PC-9 (cell line): ENCODE results near the gene NUFIP2. TPM values are rescaled to one million over a fixed set of nuclear protein-coding genes. Genes with fewer than 3 reads are reported as not detected.
"Not testable (repeated sequence)": the region's sequence is repeated elsewhere in the genome, so short reads cannot be mapped to it uniquely, and the experiment has no call there.

Source experiments
- BruUV-seq: library from RNA; stranded (reverse); fragments of 400-500 nt; replicated peaks from 2 replicates; lab custom pipeline; 2021; lab: Mats Ljungman, UMichigan
- CTCF ChIA-PET: fragments of 300-600 bp; sonication (Branson Sonifier 250); formaldehyde crosslinking; loops from one replicate; lab custom pipeline; 2022; ENCODE audit warnings: antibody characterized with exemption; lab: Charles Lee
- POLR2A ChIA-PET: fragments of 300-600 bp; sonication (Branson Sonifier 250); formaldehyde crosslinking; loops from one replicate; lab custom pipeline; 2022; ENCODE audit warnings: antibody characterized with exemption; ENCODE audit not compliant: unreplicated experiment; lab: Charles Lee
- DNase-seq, 2 experiments: peaks; one replicate each; pipeline versions ENCODE4 v3.0.0 to v3.0.0-alpha.2; 2015 to 2022; ENCODE audit warnings: mixed read lengths in 1 of 2
- H2AFZ ChIP-seq: fragments of 200-600 bp; sonication (generic); 2 replicates; pipeline ENCODE4 v1.8.1; 2017; ENCODE audit warnings: antibody characterized with exemption
- H3F3A ChIP-seq: fragments of 200-600 bp; sonication (generic); 2 replicates; pipeline ENCODE4 v1.8.1; 2017; ENCODE audit warnings: antibody characterized with exemption, mild to moderate bottlenecking, low read depth; ENCODE audit not compliant: insufficient read depth
- H3K27ac ChIP-seq: fragments of 200-600 bp; sonication (generic); 2 replicates; pipeline ENCODE4 v1.6.1; 2016; ENCODE audit warnings: mixed run types
- H3K27me3 ChIP-seq: fragments of 200-600 bp; sonication (generic); 2 replicates; pipeline ENCODE4 v1.6.1; 2016; ENCODE audit warnings: low read depth, mixed run types; ENCODE audit not compliant: insufficient read depth
- H3K36me3 ChIP-seq: fragments of 200-600 bp; sonication (generic); 2 replicates; pipeline ENCODE4 v1.6.1; 2016; ENCODE audit warnings: low read depth, mixed run types
- H3K4me1 ChIP-seq: fragments of 200-600 bp; sonication (generic); replicated peaks from 2 replicates; pipeline ENCODE4 v1.6.1; 2016; ENCODE audit warnings: mixed run types; ENCODE audit not compliant: insufficient read depth
- H3K4me2 ChIP-seq: fragments of 200-600 bp; sonication (generic); 2 replicates; pipeline ENCODE4 v1.6.1; 2017; ENCODE audit warnings: mixed run types
- H3K4me3 ChIP-seq: fragments of 200-600 bp; sonication (generic); 2 replicates; pipeline ENCODE4 v1.6.1; 2016; ENCODE audit warnings: mixed run types
- H3K79me2 ChIP-seq: fragments of 200-600 bp; sonication (generic); 2 replicates; pipeline ENCODE4 v1.6.1; 2017; ENCODE audit warnings: low read depth, mixed run types
- H3K9me2 ChIP-seq: fragments of 200-600 bp; sonication (generic); 2 replicates; pipeline ENCODE4 v1.8.1; 2017; ENCODE audit warnings: mild to moderate bottlenecking; ENCODE audit not compliant: insufficient read depth
- H3K9me3 ChIP-seq: fragments of 200-600 bp; sonication (generic); 2 replicates; pipeline ENCODE4 v1.8.1; 2016; ENCODE audit warnings: low read depth; ENCODE audit not compliant: insufficient read depth
- H4K20me1 ChIP-seq: fragments of 200-600 bp; sonication (generic); 2 replicates; pipeline ENCODE4 v1.8.1; 2017; ENCODE audit not compliant: insufficient read depth
- EZH2 ChIP-seq: fragments of 200-600 bp; sonication (generic); IDR thresholded peaks from 2 replicates; pipeline ENCODE4 v1.8.0; 2017; ENCODE audit warnings: antibody characterized with exemption, low read depth
- intact Hi-C: fragments of 100-400 bp; cut with micrococcal nuclease; formaldehyde crosslinking; loops from one replicate; pipeline ENCODE4 v1.10.0; 2022; ENCODE audit not compliant: unreplicated experiment
- total RNA-seq: library from RNA; stranded (reverse); gene quantifications from 2 replicates; pipeline ENCODE4 v1.2.3, GENCODE V29; 2021
- TF ChIP-seq, protein P1 (sequence below): fragments of 200-600 bp; sonication (generic); conservative IDR thresholded peaks from 2 replicates; pipeline ENCODE4 v1.6.1; 2017; ENCODE audit warnings: mixed run types, antibody characterized with exemption, mild to moderate bottlenecking, moderate library complexity

Gene NUFIP2
- total RNA-seq, 1 experiment from 2014 or later = 73.1 TPM

DNA sequence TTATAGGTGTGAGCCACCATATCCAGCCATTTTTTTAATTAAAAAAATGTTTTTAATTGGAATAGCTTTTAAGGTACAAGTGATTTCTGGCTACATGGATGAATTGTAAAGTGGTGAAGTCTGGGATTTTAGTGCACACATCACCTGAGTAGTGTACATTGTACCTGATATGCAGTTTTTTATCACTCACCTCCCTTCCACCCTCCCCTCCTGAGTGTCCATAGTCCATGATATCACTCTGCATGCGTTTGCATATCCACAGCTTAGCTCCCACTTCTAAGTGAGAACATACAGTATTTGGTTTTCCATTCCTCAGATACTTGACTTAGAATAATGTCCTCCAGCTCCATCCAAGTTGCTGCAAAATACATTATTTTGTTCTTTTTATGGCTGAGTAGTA, 60.6 kb downstream of the NUFIP2 start:
- no peak for TF ChIP-seq EZH2
- TF ChIP-seq, protein P1, sequence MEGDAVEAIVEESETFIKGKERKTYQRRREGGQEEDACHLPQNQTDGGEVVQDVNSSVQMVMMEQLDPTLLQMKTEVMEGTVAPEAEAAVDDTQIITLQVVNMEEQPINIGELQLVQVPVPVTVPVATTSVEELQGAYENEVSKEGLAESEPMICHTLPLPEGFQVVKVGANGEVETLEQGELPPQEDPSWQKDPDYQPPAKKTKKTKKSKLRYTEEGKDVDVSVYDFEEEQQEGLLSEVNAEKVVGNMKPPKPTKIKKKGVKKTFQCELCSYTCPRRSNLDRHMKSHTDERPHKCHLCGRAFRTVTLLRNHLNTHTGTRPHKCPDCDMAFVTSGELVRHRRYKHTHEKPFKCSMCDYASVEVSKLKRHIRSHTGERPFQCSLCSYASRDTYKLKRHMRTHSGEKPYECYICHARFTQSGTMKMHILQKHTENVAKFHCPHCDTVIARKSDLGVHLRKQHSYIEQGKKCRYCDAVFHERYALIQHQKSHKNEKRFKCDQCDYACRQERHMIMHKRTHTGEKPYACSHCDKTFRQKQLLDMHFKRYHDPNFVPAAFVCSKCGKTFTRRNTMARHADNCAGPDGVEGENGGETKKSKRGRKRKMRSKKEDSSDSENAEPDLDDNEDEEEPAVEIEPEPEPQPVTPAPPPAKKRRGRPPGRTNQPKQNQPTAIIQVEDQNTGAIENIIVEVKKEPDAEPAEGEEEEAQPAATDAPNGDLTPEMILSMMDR = no peak
- peaks cover 11% of the 10 kb centered on the region for H3K4me1 ChIP-seq
- no peaks in the 10 kb centered on the region; the same call in 1 of the 2 replicates for H3K9me3 ChIP-seq
- H2AFZ ChIP-seq = no peak overlapping the region
- no peak overlapping the region for H3K27ac ChIP-seq
- ChIA-PET POLR2A (no interaction called here), CTCF (no interaction called here)
- H3K4me3 ChIP-seq = no peak overlapping the region
- intact Hi-C loops = no loop called here
- no peaks in the 10 kb centered on the region for H3K9me2 ChIP-seq
- H3K36me3 ChIP-seq = no peaks in the 10 kb centered on the region
- no peak for DNase-seq
- no peaks in the 10 kb centered on the region for H4K20me1 ChIP-seq
- peaks cover 10% of the 10 kb centered on the region; the same call in 1 of the 2 replicates for H3F3A ChIP-seq
- H3K79me2 ChIP-seq = no peaks in the 10 kb centered on the region
- BruUV-seq = no TSS peak
- H3K4me2 ChIP-seq = no peak overlapping the region
- H3K27me3 ChIP-seq = no peaks in the 10 kb centered on the region

- Histone ChIP-seq H3K27ac (no peak overlapping the region), H3K79me2 (no peaks in the 10 kb centered on the region), H3K9me2 (no peaks in the 10 kb centered on the region), H3K4me3 (no peak overlapping the region), H3K27me3 (no peaks in the 10 kb centered on the region), H3K4me1 (no peaks in the 10 kb centered on the region), H2AFZ (no peak overlapping the region), H4K20me1 (no peaks in the 10 kb centered on the region), H3K36me3 (no peaks in the 10 kb centered on the region), H3K9me3 (no peaks in the 10 kb centered on the region; the same call in 1 of the 2 replicates), H3F3A (peaks cover 13% of the 10 kb centered on the region; the same call in 1 of the 2 replicates), H3K4me2 (no peak overlapping the region)
- ChIA-PET POLR2A (interaction anchor here (0.7 kb wide), 2 partner anchors 68 to 323 kb away, joined by 3 to 5 read pairs; partner anchors contain the start of gene NUFIP2), CTCF (no interaction called here)
- DNase-seq = no peak
- BruUV-seq = no TSS peak
- intact Hi-C loops = no loop called here
- TF ChIP-seq EZH2 = no peak
- TF ChIP-seq, protein P1 = no peak
Measured at GRCh38 chr17:29225396-29225795, 68.6 kb downstream of the NUFIP2 start.

DNA sequence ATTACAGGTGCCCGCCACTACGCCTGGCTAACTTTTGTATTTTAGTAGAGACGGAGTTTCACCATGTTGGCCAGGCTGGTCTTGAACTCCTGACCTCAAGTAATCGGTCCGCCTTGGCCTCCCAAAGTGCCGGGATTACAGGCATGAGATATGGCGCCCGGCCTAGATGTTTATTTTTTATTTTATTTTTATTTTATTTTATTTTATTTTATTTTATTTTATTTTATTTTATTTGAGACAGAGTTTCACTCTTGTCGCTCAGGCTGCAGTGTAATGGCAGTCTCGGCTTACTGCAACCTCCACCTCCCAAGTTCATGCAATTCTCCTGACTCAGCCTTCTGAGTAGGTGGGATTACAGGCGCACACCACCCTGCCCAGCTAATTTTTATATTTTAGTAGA, 72.6 kb downstream of the NUFIP2 start:
- H3K27me3 ChIP-seq, H3K9me3 ChIP-seq, intact Hi-C loops, CTCF ChIA-PET, H4K20me1 ChIP-seq, H3K36me3 ChIP-seq, H3K79me2 ChIP-seq, H2AFZ ChIP-seq, H3K4me3 ChIP-seq, H3K27ac ChIP-seq, H3K4me2 ChIP-seq, DNase-seq, H3K9me2 ChIP-seq, POLR2A ChIA-PET, BruUV-seq: not testable (repeated sequence)
- H3K4me1 ChIP-seq = peaks cover 13% of the 10 kb centered on the region
- H3F3A ChIP-seq = peaks cover 24% of the 10 kb centered on the region; the same call in 1 of the 2 replicates
